ENCODE data around the gene UIMC1. TPM values are rescaled to one million over a fixed set of nuclear protein-coding genes. Genes with fewer than 3 reads are reported as not detected.
"Not testable (repeated sequence)": the region's sequence is repeated elsewhere in the genome, so short reads cannot be mapped to it uniquely, and the experiment has no call there.

Gene UIMC1
- total RNA-seq, 4 donors from 2014 or later: 22.3 to 38.6 (median 27.7) TPM

DNA sequence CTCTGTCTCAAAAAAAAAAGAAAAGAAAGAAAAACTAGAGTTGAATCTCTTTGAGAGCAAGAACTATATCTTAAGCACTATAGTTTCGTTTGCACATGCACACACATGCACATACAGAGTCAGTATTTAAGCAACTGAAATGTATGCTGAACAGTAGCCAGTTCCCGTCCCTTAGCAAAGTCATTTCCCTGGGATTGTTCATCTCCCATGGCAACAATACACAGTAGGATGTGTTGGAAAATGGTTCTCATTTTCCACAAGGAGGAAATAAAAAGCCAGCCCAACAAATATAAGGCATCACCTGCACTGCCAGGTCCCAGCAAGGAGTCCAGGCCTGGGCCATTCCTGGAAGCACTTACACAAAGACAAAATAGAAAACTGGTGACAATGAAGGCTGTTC is 11.8 kb upstream of the UIMC1 start:
- ATAC-seq (ENCODE audit: low FRiP score) (no peak), DNase-seq (ENCODE audit: low spot score) (no peak)
- TF ChIP-seq, protein P1, sequence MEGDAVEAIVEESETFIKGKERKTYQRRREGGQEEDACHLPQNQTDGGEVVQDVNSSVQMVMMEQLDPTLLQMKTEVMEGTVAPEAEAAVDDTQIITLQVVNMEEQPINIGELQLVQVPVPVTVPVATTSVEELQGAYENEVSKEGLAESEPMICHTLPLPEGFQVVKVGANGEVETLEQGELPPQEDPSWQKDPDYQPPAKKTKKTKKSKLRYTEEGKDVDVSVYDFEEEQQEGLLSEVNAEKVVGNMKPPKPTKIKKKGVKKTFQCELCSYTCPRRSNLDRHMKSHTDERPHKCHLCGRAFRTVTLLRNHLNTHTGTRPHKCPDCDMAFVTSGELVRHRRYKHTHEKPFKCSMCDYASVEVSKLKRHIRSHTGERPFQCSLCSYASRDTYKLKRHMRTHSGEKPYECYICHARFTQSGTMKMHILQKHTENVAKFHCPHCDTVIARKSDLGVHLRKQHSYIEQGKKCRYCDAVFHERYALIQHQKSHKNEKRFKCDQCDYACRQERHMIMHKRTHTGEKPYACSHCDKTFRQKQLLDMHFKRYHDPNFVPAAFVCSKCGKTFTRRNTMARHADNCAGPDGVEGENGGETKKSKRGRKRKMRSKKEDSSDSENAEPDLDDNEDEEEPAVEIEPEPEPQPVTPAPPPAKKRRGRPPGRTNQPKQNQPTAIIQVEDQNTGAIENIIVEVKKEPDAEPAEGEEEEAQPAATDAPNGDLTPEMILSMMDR (IDR thresholded peaks at IDR 0.05): no peak

DNA sequence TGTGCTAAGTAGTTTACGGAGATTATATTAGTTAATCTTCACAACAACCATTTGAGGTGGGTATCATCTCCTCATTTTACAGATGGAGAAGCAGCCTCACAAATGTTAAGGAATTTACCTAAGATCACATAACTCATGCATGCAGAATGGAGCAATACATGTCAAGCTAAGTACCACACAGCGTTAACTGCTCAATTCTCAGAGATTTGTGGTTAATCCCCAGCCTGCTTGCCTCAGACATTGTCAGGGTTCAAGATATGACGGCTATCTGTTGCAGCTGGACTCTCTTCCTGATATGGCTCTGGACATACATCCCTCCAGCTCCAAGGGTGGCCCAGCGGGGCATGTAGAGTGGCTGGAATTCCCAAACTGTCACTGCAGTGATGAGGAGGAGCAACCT is 8.6 kb upstream of the UIMC1 start:
- ATAC-seq (ENCODE audit: low FRiP score) (no peak), DNase-seq (ENCODE audit: low spot score) (no peak)
- TF ChIP-seq, protein P1 (IDR thresholded peaks at IDR 0.05): no peak

- TF ChIP-seq, protein P1 (IDR thresholded peaks at IDR 0.05): no peak
- DNase-seq (ENCODE audit: low spot score): no peak
- ATAC-seq (ENCODE audit: low FRiP score): no peak
These were observed 3.6 kb upstream of the UIMC1 start for GRCh38 chr5:177010153-177010552.

DNA sequence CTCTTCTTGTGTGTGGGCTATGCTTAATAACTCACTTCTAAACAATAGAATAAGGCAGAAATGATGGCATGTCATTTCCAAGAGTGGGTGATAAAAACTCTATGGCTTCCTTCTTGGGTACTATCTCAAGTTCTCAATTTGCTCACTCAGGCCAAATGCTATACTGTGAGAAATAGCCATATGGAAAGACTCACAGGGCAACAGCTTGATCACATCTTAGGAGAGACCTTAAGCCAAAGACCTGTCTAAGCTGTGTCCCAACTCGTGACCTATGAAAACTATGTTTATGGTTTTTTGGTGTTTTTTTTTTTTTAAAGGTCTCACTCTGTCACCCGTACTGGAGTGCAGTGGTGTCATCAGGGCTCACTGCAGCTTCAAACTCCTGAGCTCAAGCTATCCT is 2.1 kb upstream of the UIMC1 start:
- TF ChIP-seq, protein P1 (IDR thresholded peaks at IDR 0.05): no peak
- no peak for DNase-seq (ENCODE audit: low spot score)
- no peak for ATAC-seq (ENCODE audit: low FRiP score)

DNA sequence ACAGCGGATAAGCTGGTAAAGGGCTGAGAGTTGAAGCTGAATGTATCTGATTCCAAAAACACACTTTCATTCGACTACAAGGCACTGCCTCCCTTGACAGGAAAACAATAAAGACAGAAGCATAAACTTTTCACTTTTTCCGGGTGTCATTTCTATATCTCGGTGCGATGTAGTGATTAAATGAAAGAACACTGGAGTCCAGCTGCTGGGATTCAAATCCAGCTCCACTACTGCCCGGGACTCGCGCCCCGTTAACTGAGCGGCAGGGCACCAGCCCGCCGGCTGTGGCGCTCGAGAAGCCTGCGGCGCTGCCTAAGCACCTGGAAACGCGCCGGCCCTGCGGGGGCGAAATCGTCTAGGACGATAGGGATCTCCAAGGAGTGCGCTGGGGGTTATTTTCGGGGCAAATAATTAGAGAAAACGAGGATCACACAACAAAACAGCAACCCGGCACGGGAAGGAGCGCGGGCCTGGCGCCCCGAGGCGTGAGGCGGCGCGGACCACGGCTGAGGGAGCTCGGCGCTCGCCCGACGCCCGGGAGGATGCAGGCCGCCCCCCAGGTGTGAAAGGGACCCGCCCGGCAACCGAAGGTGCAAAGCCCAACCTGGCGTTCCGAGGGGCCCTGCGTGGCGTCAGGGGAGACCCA is 837 bp downstream of the UIMC1 start:
- ATAC-seq (ENCODE audit: low FRiP score) (peak; percentile 76), DNase-seq (ENCODE audit: low spot score) (peak; percentile 44)
- TF ChIP-seq, protein P1 (IDR thresholded peaks at IDR 0.05): no peak

DNA sequence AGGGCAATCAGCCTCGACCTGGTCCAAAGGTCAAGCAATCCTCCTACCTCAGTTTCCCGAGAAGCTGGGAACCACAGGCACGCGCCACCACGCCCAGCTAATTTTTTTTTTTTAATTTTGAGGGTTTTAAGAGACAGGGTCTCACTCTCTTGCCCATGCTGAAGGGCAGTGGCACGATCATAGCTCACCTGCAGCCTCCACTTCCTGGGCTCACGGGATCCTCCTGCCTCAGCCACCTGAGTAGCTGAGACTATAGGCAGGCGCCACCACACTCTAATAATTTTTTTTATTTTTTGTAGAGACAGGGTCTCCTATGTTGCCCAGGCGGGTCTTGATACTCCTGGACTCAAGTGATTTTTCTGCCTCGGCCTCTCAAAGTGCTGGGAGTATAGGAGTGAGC is 1.6 kb downstream of the UIMC1 start:
- DNase-seq (ENCODE audit: low spot score) (no peak), ATAC-seq (ENCODE audit: low FRiP score) (no peak)
- TF ChIP-seq, protein P1 (IDR thresholded peaks at IDR 0.05): no peak

DNA sequence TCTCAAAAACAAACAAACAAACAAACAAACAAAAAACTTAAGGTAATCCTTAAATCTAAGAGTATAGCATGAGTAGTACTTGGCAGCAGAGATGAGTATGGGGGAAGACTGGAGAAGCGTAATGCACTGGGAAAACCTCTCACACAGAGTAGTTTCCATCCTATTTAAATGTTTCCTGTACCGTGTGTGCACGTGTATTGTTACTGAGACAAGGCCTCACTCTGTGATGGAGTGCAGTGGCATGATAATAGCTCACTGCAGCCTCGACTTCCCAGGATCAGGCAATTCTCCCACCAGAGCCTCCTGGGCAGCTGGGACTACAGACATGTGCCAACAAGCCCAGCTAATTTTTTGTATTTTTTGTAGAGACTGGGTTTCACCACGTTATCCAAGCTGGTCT is 2.9 kb downstream of the UIMC1 start:
- TF ChIP-seq, protein P1 (IDR thresholded peaks at IDR 0.05): no peak
- ATAC-seq (ENCODE audit: low FRiP score): no peak
- no peak for DNase-seq (ENCODE audit: low spot score)

- not testable (repeated sequence) for ATAC-seq (ENCODE audit: low FRiP score); DNase-seq (ENCODE audit: low spot score)
These were observed 7.1 kb downstream of the UIMC1 start for GRCh38 chr5:176999526-176999925.
